Naive thymus-derived CD4-positive, alpha-beta T cell (primary cell): ENCODE data around the gene HEMK1. TPM values are rescaled to one million over a fixed set of nuclear protein-coding genes. Genes with fewer than 3 reads are reported as not detected.

Experiments
- ATAC-seq: fragments of 150-1000 bp; cut with Tn5 transposase; 2 replicates; pipeline ENCODE4 v1.10.0; 2021; ENCODE audit warnings: mild to moderate bottlenecking, moderate library complexity
- CTCF ChIA-PET: fragments of 350-600 bp; sonication (Branson Sonifier 250); formaldehyde crosslinking; loops from one replicate; lab custom pipeline; 2021; ENCODE audit warnings: antibody characterized with exemption; lab: Charles Lee
- POLR2A ChIA-PET: fragments of 350-600 bp; sonication (Branson Sonifier 250); formaldehyde crosslinking; loops from one replicate; lab custom pipeline; 2021; ENCODE audit warnings: antibody characterized with exemption, inconsistent platforms; lab: Charles Lee
- DNase-seq, 9 donors: peaks; one replicate each; pipeline versions ENCODE4 v3.0.0 to v3.0.0-alpha.2; 2020 to 2022; ENCODE audit warnings: mixed read lengths in 1 of 9
- H3K27ac ChIP-seq: one replicate; pipeline ENCODE4 v1.7.0; 2013; ENCODE audit warnings: mild to moderate bottlenecking, low read depth, low read length, moderate library complexity
- H3K27me3 ChIP-seq, 2 donors: one replicate each; pipeline ENCODE4 v1.7.0; 2013; ENCODE audit warnings: low read length in 2 of 2, mild to moderate bottlenecking in 2 of 2, moderate library complexity in 2 of 2; ENCODE audit not compliant: control insufficient read depth in 2 of 2, insufficient read depth in 2 of 2
- H3K36me3 ChIP-seq, 3 experiments: 1 replicate in 2 of 3; 2 replicates in 1 of 3; pipeline ENCODE4 v1.7.0; 2013; ENCODE audit warnings: low read length in 3 of 3, mild to moderate bottlenecking in 3 of 3, moderate library complexity in 1 of 3; ENCODE audit not compliant: insufficient read depth in 3 of 3, control insufficient read depth in 2 of 3
- H3K4me1 ChIP-seq, 2 donors: one replicate each; pipeline ENCODE4 v1.7.0; 2013; ENCODE audit warnings: low read length in 2 of 2, mild to moderate bottlenecking in 2 of 2, moderate library complexity in 1 of 2; ENCODE audit not compliant: control insufficient read depth in 2 of 2, insufficient read depth in 2 of 2
- H3K4me3 ChIP-seq: 2 replicates; pipeline ENCODE4 v1.7.0; 2013; ENCODE audit warnings: mild to moderate bottlenecking, low read length
- H3K9me3 ChIP-seq, 3 experiments: 1 replicate in 2 of 3; 2 replicates in 1 of 3; pipeline ENCODE4 v1.7.0; 2013; ENCODE audit warnings: low read length in 3 of 3; ENCODE audit not compliant: control insufficient read depth in 2 of 3
- H3K27ac Mint-ChIP-seq, 9 donors: one replicate each; pipeline ENCODE4 v1.8.0; 2020 to 2022; ENCODE audit warnings: mixed read lengths in 9 of 9, mild to moderate bottlenecking in 8 of 9, moderate library complexity in 5 of 9, inconsistent platforms in 2 of 9
- H3K27me3 Mint-ChIP-seq, 5 donors: one replicate each; pipeline ENCODE4 v1.8.0; 2021 to 2022; ENCODE audit warnings: mixed read lengths in 5 of 5, mild to moderate bottlenecking in 1 of 5
- H3K36me3 Mint-ChIP-seq, 5 donors: one replicate each; pipeline ENCODE4 v1.8.0; 2020 to 2022; ENCODE audit warnings: mixed read lengths in 5 of 5, mild to moderate bottlenecking in 3 of 5, inconsistent platforms in 1 of 5
- H3K4me1 Mint-ChIP-seq, 7 donors: one replicate each; pipeline ENCODE4 v1.8.0; 2020 to 2022; ENCODE audit warnings: mixed read lengths in 7 of 7, mild to moderate bottlenecking in 3 of 7, inconsistent platforms in 1 of 7
- H3K4me3 Mint-ChIP-seq, 10 donors: one replicate each; pipeline ENCODE4 v1.8.0; 2020 to 2022; ENCODE audit warnings: mild to moderate bottlenecking in 10 of 10, mixed read lengths in 10 of 10, moderate library complexity in 6 of 10, inconsistent platforms in 2 of 10
- H3K9me3 Mint-ChIP-seq, 11 donors: one replicate each; pipeline ENCODE4 v1.8.0; 2020 to 2022; ENCODE audit warnings: mixed read lengths in 11 of 11, mild to moderate bottlenecking in 4 of 11, inconsistent platforms in 1 of 11, moderate library complexity in 1 of 11
- intact Hi-C, 2 donors: fragments of 100-400 bp; cut with micrococcal nuclease; formaldehyde crosslinking; loops; one replicate each; pipeline ENCODE4 v1.15.1; 2023
- polyA plus RNA-seq, 2 donors: library from polyadenylated mRNA; unstranded; fragments of 300-500 nt; fragmentation: Illumina TruSeq; gene quantifications; one replicate each; pipeline ENCODE4 v1.2.3, GENCODE V29; 2021
- total RNA-seq, 6 experiments: library from RNA in 5 of 6; stranded (reverse) in 5 of 6; gene quantifications; 1 replicate in 5 of 6; 2 replicates in 1 of 6; pipeline ENCODE4 v1.2.3 and lab custom pipeline; 2021 to 2026

HEMK1 gene
- total and polyA plus RNA-seq, 7 experiments from 2014 or later = 32.1 to 71.1 (median 40.1) TPM

DNA sequence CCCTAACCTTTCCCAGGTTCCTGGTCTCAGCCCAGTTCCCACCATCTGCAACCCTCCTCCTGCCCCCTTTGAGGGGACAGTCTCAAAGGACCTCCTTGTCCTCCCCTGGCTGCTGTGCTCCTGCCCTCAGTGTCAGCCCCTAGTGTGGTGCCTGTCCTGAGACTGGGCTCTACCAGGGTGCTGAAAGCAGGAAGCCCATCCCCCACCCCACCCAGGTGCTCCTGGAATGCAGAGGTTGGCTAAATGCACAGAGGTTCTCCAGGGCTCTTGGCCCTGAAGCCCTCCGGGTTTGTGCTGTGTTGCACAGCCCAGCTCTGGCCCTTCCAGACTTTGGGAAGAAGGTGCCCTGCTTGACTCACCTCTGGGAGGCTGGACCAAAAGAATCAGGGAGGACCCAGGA is 23.5 kb upstream of the HEMK1 start:
- Mint-ChIP-seq H3K36me3 (no peaks in the 10 kb centered on the region), H3K4me3 (no peak overlapping the region), H3K4me1 (peaks cover 0 to 2% (median 0%) of the 10 kb centered on the region in 7 donors), H3K27me3 (peaks cover 0 to 15% (median 0%) of the 10 kb centered on the region in 5 donors), H3K27ac (no peak overlapping the region), H3K9me3 (no peaks in the 10 kb centered on the region)
- no peaks in the 10 kb centered on the region for H3K4me1 ChIP-seq
- no peak for DNase-seq
- H3K27ac ChIP-seq = no peak overlapping the region
- no peaks in the 10 kb centered on the region for H3K27me3 ChIP-seq
- CTCF ChIA-PET = interaction anchor here (5.0 kb wide), 1 partner anchor 111 kb away, joined by 46 read pairs; no protein-coding TSS in a partner anchor
- no peak overlapping the region for H3K4me3 ChIP-seq
- intact Hi-C loops = no loop called here
- no peak for ATAC-seq
- POLR2A ChIA-PET = no interaction called here
- H3K9me3 ChIP-seq = no peaks in the 10 kb centered on the region
- no peaks in the 10 kb centered on the region for H3K36me3 ChIP-seq

DNA sequence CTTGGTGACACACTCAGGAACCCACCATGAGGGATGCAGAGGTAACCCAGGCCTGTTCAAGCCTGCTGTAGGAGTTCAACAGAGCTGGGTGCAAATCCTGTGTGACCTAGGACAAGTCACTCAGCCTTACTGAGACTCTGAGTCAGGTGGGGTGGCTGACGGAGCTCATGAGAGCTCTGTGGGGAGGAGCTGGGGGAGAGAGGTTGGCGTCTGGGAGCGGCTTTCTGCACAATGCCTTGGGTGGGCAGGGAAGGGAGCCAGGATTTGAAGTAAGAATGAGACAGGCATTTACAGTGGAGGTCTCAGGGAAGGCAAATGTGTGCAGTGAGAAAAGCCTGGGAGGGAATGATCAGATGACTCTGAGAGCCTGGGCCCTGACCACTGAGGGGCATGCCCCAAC is 20.1 kb upstream of the HEMK1 start:
- Histone ChIP-seq H3K27me3 (no peaks in the 10 kb centered on the region), H3K9me3 (no peaks in the 10 kb centered on the region), H3K27ac (no peak overlapping the region), H3K36me3 (no peaks in the 10 kb centered on the region), H3K4me3 (no peak overlapping the region), H3K4me1 (no peaks in the 10 kb centered on the region)
- no peaks in the 10 kb centered on the region for H3K36me3 Mint-ChIP-seq
- ATAC-seq = no peak
- H3K9me3 Mint-ChIP-seq = no peaks in the 10 kb centered on the region
- peaks cover 0 to 7% (median 0%) of the 10 kb centered on the region in 5 donors for H3K27me3 Mint-ChIP-seq
- H3K4me1 Mint-ChIP-seq = peaks cover 0 to 3% (median 0%) of the 10 kb centered on the region in 7 donors
- ChIA-PET POLR2A (interaction anchor here (0.8 to 1.8 kb wide), 3 partner anchors 18 to 65 kb away, joined by 3 to 6 read pairs (median 3); partner anchors contain the start of gene C3orf18), CTCF (interaction anchor here (0.8 to 1.5 kb wide), 6 partner anchors 9 to 199 kb away, joined by 3 read pairs; partner anchors contain the start of genes CYB561D2 and NPRL2)
- no peak for DNase-seq
- H3K27ac Mint-ChIP-seq = peak overlapping the region in 1 of 9 donors; percentile 52
- intact Hi-C loops = no loop called here
- no peak overlapping the region for H3K4me3 Mint-ChIP-seq

DNA sequence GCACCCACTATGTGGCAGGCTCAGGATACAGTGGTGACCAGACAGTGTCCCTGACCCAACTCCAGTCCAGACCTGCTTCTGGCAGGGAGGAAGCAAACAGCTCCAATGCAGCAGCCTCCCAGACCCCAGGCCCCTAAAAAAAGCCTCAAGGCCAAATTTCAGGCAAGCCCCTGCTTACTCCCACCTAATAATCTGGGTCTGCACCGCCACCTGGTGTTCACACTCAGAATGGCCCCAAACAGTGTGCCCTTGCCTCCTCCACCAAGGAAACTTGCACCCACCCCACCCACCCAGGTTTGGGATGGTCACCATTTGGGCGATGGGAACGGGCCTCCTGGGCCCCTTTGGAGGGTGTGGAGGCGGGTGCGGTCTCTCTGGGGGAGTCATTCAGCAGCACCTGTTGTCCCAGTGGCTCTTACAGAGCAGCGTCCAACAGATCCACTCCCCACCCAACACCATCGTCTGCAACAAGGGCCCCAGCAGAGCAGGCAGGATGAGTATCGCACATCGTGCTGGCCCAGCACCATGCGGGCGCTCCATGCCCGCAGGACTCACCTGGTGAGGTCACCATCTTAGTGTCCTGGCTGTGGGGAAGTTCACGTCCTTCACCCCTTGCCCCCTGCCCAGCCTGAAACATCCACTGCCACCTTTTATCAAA is 19.1 kb upstream of the HEMK1 start:
- Mint-ChIP-seq H3K36me3 (no peaks in the 10 kb centered on the region), H3K27me3 (peaks cover 0 to under 1% (median 0%) of the 10 kb centered on the region in 5 donors), H3K27ac (peak overlapping the region in 1 of 9 donors; percentile 28), H3K4me3 (no peak overlapping the region), H3K4me1 (peaks cover 0 to 10% (median 0%) of the 10 kb centered on the region in 7 donors), H3K9me3 (no peaks in the 10 kb centered on the region)
- Histone ChIP-seq H3K4me3 (no peak overlapping the region), H3K27ac (no peak overlapping the region), H3K9me3 (no peaks in the 10 kb centered on the region), H3K27me3 (no peaks in the 10 kb centered on the region), H3K4me1 (no peaks in the 10 kb centered on the region), H3K36me3 (no peaks in the 10 kb centered on the region)
- peak; percentile 25 to 63 (median 45) for DNase-seq
- ChIA-PET CTCF (interaction anchor here (0.6 to 1.6 kb wide), 9 partner anchors 8 to 710 kb away, joined by 3 to 5 read pairs (median 3); partner anchors contain the start of genes CYB561D2 and NPRL2), POLR2A (interaction anchor here (0.9 to 1.8 kb wide), 3 partner anchors 17 to 62 kb away, joined by 3 to 6 read pairs (median 3); partner anchors contain the start of genes C3orf18 and CISH)
- peak; percentile 73 for ATAC-seq
- intact Hi-C loops = loop anchor here (1.0 to 5.0 kb wide), 5 partner anchors 19 to 203 kb away; partner anchors contain the start of gene HEMK1 (in 1 of the 2)

DNA sequence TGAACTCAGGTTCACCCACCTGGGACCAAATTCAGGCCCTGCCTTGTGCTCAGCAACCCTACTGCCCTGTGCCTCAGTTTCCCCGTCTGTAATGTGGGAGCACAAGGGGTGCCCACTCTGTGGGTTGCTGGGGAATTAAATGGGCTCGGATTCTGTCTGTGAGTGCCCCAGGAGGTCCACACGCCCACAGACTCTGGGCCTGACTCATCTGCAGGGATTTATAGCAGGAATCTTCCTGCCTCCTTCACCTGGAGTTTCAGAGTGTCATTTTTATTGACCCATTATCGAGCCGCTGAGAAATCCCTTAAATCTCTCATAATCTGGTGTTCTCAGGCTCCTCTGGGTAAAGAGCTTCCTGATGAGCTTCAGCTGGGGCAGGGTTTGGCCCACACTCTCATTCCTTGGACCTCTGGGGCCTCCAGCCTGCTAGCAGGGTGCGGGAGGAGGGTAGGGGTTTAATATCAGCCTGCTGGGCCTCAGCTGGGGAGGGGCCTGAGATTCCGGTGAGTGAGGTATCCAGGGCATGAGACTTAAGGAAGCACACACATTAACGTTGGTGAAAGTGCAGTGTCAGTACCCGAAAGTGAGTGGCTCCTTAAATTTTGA is 18.2 kb upstream of the HEMK1 start:
- no peak overlapping the region for H3K4me3 ChIP-seq
- no peaks in the 10 kb centered on the region for H3K36me3 ChIP-seq
- Mint-ChIP-seq H3K27me3 (no peaks in the 10 kb centered on the region), H3K9me3 (no peaks in the 10 kb centered on the region), H3K4me3 (no peak overlapping the region), H3K36me3 (no peaks in the 10 kb centered on the region), H3K4me1 (peaks cover 0 to 20% (median 0%) of the 10 kb centered on the region in 7 donors), H3K27ac (no peak overlapping the region)
- ATAC-seq = no peak
- ChIA-PET CTCF (interaction anchor here (0.7 to 1.6 kb wide), 5 partner anchors 9 to 204 kb away, joined by 3 to 5 read pairs (median 4); no protein-coding TSS in a partner anchor), POLR2A (interaction anchor here (0.8 to 1.0 kb wide), 2 partner anchors 61 to 203 kb away, joined by 3 read pairs; partner anchors contain the start of gene CISH)
- intact Hi-C loops = loop anchor here in 1 of 2 donors (2.0 to 5.0 kb wide), 3 partner anchors 18 to 204 kb away; partner anchors contain the start of gene HEMK1
- DNase-seq = no peak
- no peaks in the 10 kb centered on the region for H3K4me1 ChIP-seq
- no peaks in the 10 kb centered on the region for H3K9me3 ChIP-seq
- H3K27me3 ChIP-seq = no peaks in the 10 kb centered on the region
- no peak overlapping the region for H3K27ac ChIP-seq

DNA sequence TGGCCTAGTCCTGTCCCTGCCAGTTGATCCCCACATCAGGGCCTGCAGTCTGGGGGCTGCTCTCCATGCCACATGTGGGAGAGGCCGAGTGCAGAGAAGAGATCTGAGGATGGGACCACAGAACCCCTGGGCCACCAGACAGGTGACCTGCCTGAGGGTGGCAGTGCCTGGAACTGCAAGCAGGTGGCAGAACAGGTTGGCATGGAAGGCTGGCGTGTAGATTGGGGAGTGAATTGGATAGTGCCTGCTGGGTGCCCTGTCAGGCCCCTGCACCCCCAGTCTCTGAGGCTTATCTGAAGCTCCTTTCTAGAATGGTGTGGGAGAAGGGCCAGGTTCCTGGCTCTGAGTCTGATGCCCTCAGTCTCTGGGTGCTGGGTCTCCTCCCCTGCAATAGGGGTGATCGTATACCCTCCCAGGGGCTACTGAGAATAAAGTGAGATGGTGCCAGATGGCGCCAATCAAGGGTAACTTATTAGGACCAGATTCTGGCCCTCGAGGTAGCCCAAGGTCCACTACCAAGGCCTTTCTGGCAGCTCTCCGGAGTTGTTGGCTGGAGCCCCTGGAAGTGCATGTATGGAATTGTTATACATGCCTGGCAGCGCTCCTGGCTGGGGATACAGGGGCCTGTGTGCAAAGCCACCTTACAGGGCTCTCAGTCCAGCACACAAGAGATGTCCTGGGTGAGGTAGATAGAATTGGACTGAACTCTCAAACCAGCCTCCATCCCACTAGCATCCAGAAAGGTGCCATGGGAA is 17.5 kb upstream of the HEMK1 start:
- no peaks in the 10 kb centered on the region for H3K9me3 Mint-ChIP-seq
- no peak for DNase-seq
- H3K36me3 Mint-ChIP-seq = no peaks in the 10 kb centered on the region
- no peaks in the 10 kb centered on the region for H3K27me3 ChIP-seq
- H3K4me3 Mint-ChIP-seq = no peak overlapping the region
- H3K27ac ChIP-seq = no peak overlapping the region
- H3K4me1 ChIP-seq = no peaks in the 10 kb centered on the region
- no peak overlapping the region for H3K4me3 ChIP-seq
- H3K27ac Mint-ChIP-seq = no peak overlapping the region
- CTCF ChIA-PET = interaction anchor here (0.7 to 1.6 kb wide), 6 partner anchors 10 to 205 kb away, joined by 3 to 5 read pairs (median 4); no protein-coding TSS in a partner anchor
- H3K27me3 Mint-ChIP-seq = no peaks in the 10 kb centered on the region
- H3K36me3 ChIP-seq = no peaks in the 10 kb centered on the region
- POLR2A ChIA-PET = interaction anchor here (0.8 kb wide), 1 partner anchor 203 kb away, joined by 3 read pairs; no protein-coding TSS in a partner anchor
- intact Hi-C loops = loop anchor here in 1 of 2 donors (2.0 to 5.0 kb wide), 3 partner anchors 17 to 205 kb away; partner anchors contain the start of gene HEMK1
- no peaks in the 10 kb centered on the region for H3K9me3 ChIP-seq
- peaks cover 0 to 20% (median 0%) of the 10 kb centered on the region in 7 donors for H3K4me1 Mint-ChIP-seq
- ATAC-seq = no peak

DNA sequence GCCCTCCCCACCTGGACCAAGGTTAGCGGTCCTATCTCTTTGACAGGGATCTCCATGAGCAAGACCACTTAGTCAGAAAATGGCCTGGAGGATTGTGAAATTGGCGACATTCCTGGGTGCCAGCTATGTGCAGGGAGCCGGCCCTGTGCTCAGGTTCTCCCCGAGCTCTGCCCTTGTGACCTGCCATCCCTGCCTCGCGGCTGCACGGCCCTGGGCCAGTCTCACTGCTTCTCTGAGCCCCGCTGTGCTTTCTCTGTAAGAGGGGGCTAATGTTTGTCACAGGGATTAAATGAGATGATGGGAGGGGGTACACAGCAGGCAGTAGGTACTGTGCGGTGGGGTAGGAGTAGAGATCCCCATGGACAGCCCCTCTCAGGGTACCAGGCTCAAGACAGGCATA is 16.7 kb upstream of the HEMK1 start:
- Histone ChIP-seq H3K36me3 (no peaks in the 10 kb centered on the region), H3K27ac (no peak overlapping the region), H3K4me3 (no peak overlapping the region), H3K4me1 (no peaks in the 10 kb centered on the region), H3K9me3 (no peaks in the 10 kb centered on the region), H3K27me3 (no peaks in the 10 kb centered on the region)
- no peaks in the 10 kb centered on the region for H3K9me3 Mint-ChIP-seq
- no peak overlapping the region for H3K27ac Mint-ChIP-seq
- no peak for ATAC-seq
- CTCF ChIA-PET = interaction anchor here (1.2 kb wide), 1 partner anchor 64 kb away, joined by 5 read pairs; no protein-coding TSS in a partner anchor
- intact Hi-C loops = loop anchor here in 1 of 2 donors (5.0 kb wide), 1 partner anchor 35 kb away; no protein-coding TSS in a partner anchor
- POLR2A ChIA-PET = no interaction called here
- H3K36me3 Mint-ChIP-seq = no peaks in the 10 kb centered on the region
- H3K4me3 Mint-ChIP-seq = no peak overlapping the region
- peaks cover 0 to 20% (median 0%) of the 10 kb centered on the region in 7 donors for H3K4me1 Mint-ChIP-seq
- DNase-seq = no peak
- no peaks in the 10 kb centered on the region for H3K27me3 Mint-ChIP-seq
